ENCODE results near the gene PLAGL1. TPM values are rescaled to one million over a fixed set of nuclear protein-coding genes. Genes with fewer than 3 reads are reported as not detected.

PLAGL1 gene
- total RNA-seq, 2 donors from 2014 or later: 13.2 to 25.8 TPM

- intact Hi-C loops (cut with DNase I): no loop called here
- H3K4me1 ChIP-seq (replicated peaks): no peaks in the 10 kb centered on the region
- H3K36me3 ChIP-seq: no peaks in the 10 kb centered on the region
- no peak overlapping the region for H3K4me3 ChIP-seq
- no peaks in the 10 kb centered on the region for H3K9me3 ChIP-seq
- WGBS: 77% methylated on average over 1 of the region's 1 CpG
- DNase-seq (ENCODE audit: low spot score): no peak
- no peak overlapping the region for H3K27ac ChIP-seq
- TF ChIP-seq POLR2A (IDR thresholded peaks at IDR 0.05) (no peak), POLR2AphosphoS5 (IDR thresholded peaks at IDR 0.05) (no peak), CTCF (IDR thresholded peaks at IDR 0.05) (no peak)
- no peaks in the 10 kb centered on the region for H3K27me3 ChIP-seq (replicated peaks; ENCODE audit: insufficient read depth)
Observed at GRCh38 chr6:143980921-143981320, 27.1 kb downstream of the PLAGL1 start.

DNA sequence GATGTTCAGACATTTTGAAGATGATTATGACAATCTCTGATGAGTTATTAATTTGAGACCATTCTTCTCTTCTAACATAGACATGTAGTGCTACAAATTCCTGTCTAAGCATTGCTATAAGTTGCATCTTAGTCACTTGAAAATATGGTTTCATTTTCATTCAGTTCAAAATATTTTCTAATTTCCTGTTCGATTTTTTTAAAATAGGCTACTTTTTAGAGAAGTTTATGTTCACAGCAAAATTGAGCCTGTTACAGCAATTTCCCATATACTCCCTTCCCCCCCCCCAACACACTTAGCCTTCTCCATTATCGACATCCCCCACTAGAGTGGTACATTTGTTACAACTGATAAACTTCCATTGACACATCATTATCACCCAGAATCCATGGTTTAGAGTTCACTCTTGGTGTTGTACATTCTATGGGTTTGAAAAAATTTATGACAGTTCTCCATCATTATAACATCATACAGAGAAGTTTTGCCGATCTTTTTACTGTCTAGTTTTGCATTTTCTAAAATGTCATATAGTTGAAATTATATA is 31.2 kb downstream of the PLAGL1 start:
- no peak overlapping the region for H3K27ac ChIP-seq
- H3K36me3 ChIP-seq: no peaks in the 10 kb centered on the region
- no peak for DNase-seq (ENCODE audit: low spot score)
- TF ChIP-seq POLR2AphosphoS5 (IDR thresholded peaks at IDR 0.05): no peak
- TF ChIP-seq CTCF (IDR thresholded peaks at IDR 0.05): no peak
- TF ChIP-seq POLR2A (IDR thresholded peaks at IDR 0.05): no peak
- 90% methylated on average over 3 of the region's 3 CpGs for WGBS
- no peaks in the 10 kb centered on the region for H3K27me3 ChIP-seq (replicated peaks; ENCODE audit: insufficient read depth)
- intact Hi-C loops (cut with DNase I): no loop called here
- H3K9me3 ChIP-seq: no peaks in the 10 kb centered on the region
- H3K4me3 ChIP-seq: no peak overlapping the region
- H3K4me1 ChIP-seq (replicated peaks): no peaks in the 10 kb centered on the region

DNA sequence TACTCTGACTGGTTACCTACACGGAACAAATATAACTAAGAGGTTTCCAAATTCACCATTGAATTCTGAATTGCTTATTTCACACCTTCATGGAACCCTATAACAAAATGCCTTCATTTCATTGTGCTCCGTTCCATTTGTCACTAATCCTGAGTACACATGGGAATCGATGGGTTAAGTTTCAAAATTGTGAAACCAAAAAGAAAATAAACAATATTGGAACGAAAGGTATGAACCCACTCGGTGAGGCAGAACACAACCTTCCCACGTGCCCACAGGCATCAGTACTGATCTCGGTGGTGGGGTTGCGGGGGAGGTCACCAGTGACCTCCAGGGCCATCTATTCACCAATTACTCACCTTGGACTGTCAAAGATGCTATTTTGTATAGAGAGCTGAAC is 34.0 kb downstream of the PLAGL1 start:
- Histone ChIP-seq H3K27me3 (replicated peaks; ENCODE audit: insufficient read depth) (no peaks in the 10 kb centered on the region), H3K36me3 (no peaks in the 10 kb centered on the region), H3K4me3 (no peak overlapping the region), H3K9me3 (no peaks in the 10 kb centered on the region), H3K27ac (no peak overlapping the region), H3K4me1 (replicated peaks) (no peaks in the 10 kb centered on the region)
- WGBS: 67% methylated on average over 8 of the region's 8 CpGs
- DNase-seq (ENCODE audit: low spot score): no peak
- TF ChIP-seq POLR2AphosphoS5 (IDR thresholded peaks at IDR 0.05): no peak
- TF ChIP-seq CTCF (IDR thresholded peaks at IDR 0.05): no peak
- TF ChIP-seq POLR2A (IDR thresholded peaks at IDR 0.05): no peak
- intact Hi-C loops (cut with DNase I): no loop called here

- Histone ChIP-seq H3K4me3 (no peak overlapping the region), H3K9me3 (no peaks in the 10 kb centered on the region), H3K4me1 (replicated peaks) (no peaks in the 10 kb centered on the region), H3K27ac (no peak overlapping the region), H3K36me3 (no peaks in the 10 kb centered on the region), H3K27me3 (replicated peaks; ENCODE audit: insufficient read depth) (no peaks in the 10 kb centered on the region)
- TF ChIP-seq CTCF (IDR thresholded peaks at IDR 0.05): no peak
- no peak for TF ChIP-seq POLR2AphosphoS5 (IDR thresholded peaks at IDR 0.05)
- TF ChIP-seq POLR2A (IDR thresholded peaks at IDR 0.05): no peak
- intact Hi-C loops (cut with DNase I): no loop called here
- 71% methylated on average over 13 of the region's 13 CpGs for WGBS
- DNase-seq (ENCODE audit: low spot score): no peak
Observed at GRCh38 chr6:143973097-143973966, 34.7 kb downstream of the PLAGL1 start.
